Subcutaneous adipose tissue (tissue), 4 donors: ENCODE results near the gene SHLD1. TPM values are rescaled to one million over a fixed set of nuclear protein-coding genes. Genes with fewer than 3 reads are reported as not detected.

Source experiments
- total RNA-seq, 4 donors: library from RNA; depleted of rRNA; stranded (reverse); fragments of >200 nt; gene quantifications; one replicate each; pipeline ENCODE4 v1.1.0, GENCODE V29; 2016
- TF ChIP-seq, protein P1 (sequence below): fragments of 450-650 bp; IDR thresholded peaks from one replicate; pipeline ENCODE4 v1.5.1; 2016; ENCODE audit warnings: low read depth, mild to moderate bottlenecking, control low read depth, antibody characterized with exemption, moderate library complexity

SHLD1 gene
- total RNA-seq, 4 donors from 2014 or later: 1.3 to 7.7 (median 2.9) TPM

DNA sequence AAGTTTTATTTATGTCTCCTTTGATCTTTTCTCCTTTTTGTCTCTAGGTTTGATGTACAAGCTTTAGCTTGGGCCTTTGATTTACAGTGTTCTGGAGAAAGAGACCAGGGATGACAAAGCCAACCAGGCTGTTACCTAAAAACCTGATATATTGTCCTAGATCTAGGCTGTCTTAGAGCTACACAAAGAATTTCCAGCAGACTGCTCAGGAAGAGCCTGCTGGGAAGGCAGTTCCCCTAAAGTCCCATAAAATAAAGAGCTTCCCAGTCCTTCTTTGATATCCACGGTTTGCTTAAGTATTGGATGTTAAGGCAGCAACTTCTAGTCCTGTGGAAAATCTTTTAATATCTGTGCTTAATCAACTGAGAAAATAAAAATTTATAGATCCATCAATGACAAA is 70.5 kb downstream of the SHLD1 start:
- TF ChIP-seq, protein P1, sequence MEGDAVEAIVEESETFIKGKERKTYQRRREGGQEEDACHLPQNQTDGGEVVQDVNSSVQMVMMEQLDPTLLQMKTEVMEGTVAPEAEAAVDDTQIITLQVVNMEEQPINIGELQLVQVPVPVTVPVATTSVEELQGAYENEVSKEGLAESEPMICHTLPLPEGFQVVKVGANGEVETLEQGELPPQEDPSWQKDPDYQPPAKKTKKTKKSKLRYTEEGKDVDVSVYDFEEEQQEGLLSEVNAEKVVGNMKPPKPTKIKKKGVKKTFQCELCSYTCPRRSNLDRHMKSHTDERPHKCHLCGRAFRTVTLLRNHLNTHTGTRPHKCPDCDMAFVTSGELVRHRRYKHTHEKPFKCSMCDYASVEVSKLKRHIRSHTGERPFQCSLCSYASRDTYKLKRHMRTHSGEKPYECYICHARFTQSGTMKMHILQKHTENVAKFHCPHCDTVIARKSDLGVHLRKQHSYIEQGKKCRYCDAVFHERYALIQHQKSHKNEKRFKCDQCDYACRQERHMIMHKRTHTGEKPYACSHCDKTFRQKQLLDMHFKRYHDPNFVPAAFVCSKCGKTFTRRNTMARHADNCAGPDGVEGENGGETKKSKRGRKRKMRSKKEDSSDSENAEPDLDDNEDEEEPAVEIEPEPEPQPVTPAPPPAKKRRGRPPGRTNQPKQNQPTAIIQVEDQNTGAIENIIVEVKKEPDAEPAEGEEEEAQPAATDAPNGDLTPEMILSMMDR: no peak

DNA sequence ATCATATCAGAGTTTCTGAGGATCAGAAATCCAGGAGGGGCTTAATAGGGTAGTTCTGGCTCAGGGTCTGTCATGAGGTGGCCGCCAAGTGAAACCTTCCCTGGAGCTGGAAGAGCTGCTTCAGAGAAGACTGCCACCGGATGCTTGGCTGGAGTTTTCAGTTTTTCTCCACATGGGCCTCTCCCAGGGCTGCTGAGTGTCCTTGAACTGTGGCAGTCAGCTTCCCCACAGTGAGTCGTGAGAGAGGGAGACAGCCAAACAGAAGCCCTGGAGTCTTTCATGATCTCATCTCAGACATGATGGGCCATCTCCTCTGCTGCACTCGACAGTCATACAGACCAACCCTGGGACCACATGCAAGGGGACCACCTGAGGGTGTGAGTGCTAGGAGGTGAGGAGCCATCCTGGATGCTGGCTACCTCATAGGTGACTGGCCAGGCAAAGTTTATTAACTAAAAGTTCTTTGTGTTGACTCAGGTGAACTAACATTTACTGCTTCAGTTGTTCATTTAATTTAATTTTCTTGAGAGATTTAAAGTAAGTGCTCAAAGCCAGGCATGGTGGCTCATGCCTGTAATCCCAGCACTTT is 71.5 kb downstream of the SHLD1 start:
- TF ChIP-seq, protein P1: no peak

- TF ChIP-seq, protein P1: no peak
Measured at GRCh38 chr20:5822569-5822968, 72.4 kb downstream of the SHLD1 start.

- TF ChIP-seq, protein P1: no peak
Measured at GRCh38 chr20:5825130-5825719, 75.0 kb downstream of the SHLD1 start.

DNA sequence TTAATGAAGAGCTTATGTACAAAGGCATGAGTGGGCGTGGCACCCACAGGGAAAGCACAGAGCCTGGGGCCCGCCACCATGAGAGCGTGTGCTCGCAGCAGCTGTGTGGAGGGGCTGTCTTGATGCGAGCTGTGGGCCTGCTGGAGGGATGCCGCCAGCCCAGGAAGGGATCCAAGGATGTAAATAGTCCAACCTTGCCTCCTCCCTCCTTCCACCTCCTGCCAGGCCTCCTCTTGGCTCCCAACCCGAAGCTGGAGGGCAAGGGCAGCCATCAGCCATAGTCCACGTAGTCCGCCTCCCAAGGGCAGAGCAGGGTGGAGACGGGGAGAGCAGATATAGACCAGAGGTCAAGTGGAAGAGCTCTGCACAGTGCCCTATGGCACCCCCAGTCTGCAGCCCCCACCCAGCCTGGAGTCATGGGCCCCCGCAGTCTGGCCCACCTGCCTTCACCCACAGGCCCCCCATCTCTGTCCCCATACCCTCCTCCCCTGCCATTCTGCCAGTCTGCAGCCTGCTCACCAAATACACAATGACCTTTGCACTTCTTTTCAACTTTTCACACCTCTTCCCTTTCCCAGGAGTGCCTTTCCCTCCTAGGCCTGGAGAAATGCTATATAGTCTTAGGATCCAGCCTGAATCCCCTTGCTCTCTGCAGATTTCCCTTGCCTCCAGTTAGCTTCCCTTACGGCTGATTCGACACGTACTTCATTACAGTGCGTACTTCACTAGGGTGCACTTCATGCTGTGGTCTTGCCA is 77.1 kb downstream of the SHLD1 start:
- TF ChIP-seq, protein P1: no peak

- TF ChIP-seq, protein P1: no peak
Measured at GRCh38 chr20:5827861-5828260, 77.7 kb downstream of the SHLD1 start.

DNA sequence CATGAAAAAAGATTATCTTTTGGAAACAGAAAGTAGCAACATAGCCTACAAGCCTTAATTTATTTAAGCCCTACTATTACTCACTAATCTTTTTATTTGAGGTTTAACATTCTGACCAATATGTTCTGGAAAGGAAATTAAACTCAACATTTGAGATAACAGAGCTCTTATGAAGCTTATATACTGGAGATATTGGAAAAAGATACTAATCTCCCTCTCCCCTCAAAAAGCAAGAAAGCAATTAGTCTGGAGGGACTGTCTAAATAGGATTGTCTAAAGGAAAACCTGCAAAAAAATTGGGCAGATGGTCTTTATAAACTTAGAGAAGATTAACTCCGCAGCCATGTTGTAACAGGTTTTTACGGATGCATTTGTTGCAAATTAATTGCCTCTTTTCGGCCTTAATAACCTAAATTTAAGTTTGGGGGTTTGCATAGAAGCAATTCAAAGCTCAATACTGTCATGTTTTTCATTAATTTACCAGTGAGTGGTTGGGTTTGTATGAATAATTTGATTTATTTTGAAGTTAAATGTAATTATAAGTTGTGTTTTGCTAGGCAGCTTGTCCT is 79.1 kb downstream of the SHLD1 start:
- TF ChIP-seq, protein P1: no peak
